Raji (cell line): ENCODE measurements around the gene DGKB.

Experiments
- POLR2A ChIP-seq: IDR thresholded peaks from 2 replicates; pipeline ENCODE4 v1.6.1; 2011; ENCODE audit warnings: low read depth, low read length, control low read depth; ENCODE audit not compliant: insufficient read depth

DGKB gene

GRCh38 chr7:14841869-14842268 lies 60.7 kb downstream of the DGKB start:
- TF ChIP-seq POLR2A: no peak

GRCh38 chr7:14841086-14841485 lies 61.5 kb downstream of the DGKB start:
- TF ChIP-seq POLR2A: no peak

GRCh38 chr7:14839307-14839706 lies 63.2 kb downstream of the DGKB start:
- no peak for TF ChIP-seq POLR2A

- TF ChIP-seq POLR2A: no peak
Observed at GRCh38 chr7:14837216-14837615, 65.3 kb downstream of the DGKB start.

- no peak for TF ChIP-seq POLR2A
Observed at GRCh38 chr7:14836571-14837189, 65.9 kb downstream of the DGKB start.

- no peak for TF ChIP-seq POLR2A
Observed at GRCh38 chr7:14836006-14836405, 66.5 kb downstream of the DGKB start.

GRCh38 chr7:14835384-14835783 lies 67.2 kb downstream of the DGKB start:
- TF ChIP-seq POLR2A: no peak

GRCh38 chr7:14834883-14835282 lies 67.7 kb downstream of the DGKB start:
- TF ChIP-seq POLR2A: no peak

GRCh38 chr7:14834456-14834855 lies 68.1 kb downstream of the DGKB start:
- no peak for TF ChIP-seq POLR2A

- no peak for TF ChIP-seq POLR2A
Observed at GRCh38 chr7:14833707-14834106, 68.8 kb downstream of the DGKB start.

- TF ChIP-seq POLR2A: no peak
Observed at GRCh38 chr7:14828053-14828452, 74.5 kb downstream of the DGKB start.

- TF ChIP-seq POLR2A: no peak
Observed at GRCh38 chr7:14826426-14826825, 76.1 kb downstream of the DGKB start.

GRCh38 chr7:14825912-14826311 lies 76.6 kb downstream of the DGKB start:
- TF ChIP-seq POLR2A: no peak

- no peak for TF ChIP-seq POLR2A
Observed at GRCh38 chr7:14822481-14822854, 80.1 kb downstream of the DGKB start.

GRCh38 chr7:14821757-14822480 lies 80.6 kb downstream of the DGKB start:
- no peak for TF ChIP-seq POLR2A

GRCh38 chr7:14818871-14819270 lies 83.7 kb downstream of the DGKB start:
- no peak for TF ChIP-seq POLR2A
